Right cardiac atrium (tissue), 5 donors: ENCODE results near the gene LAT. TPM values are rescaled to one million over a fixed set of nuclear protein-coding genes. Genes with fewer than 3 reads are reported as not detected.
"Not testable (repeated sequence)": the region's sequence is repeated elsewhere in the genome, so short reads cannot be mapped to it uniquely, and the experiment has no call there.

Experiments used
- ATAC-seq, 2 donors: fragments of 200-7000 bp; cut with Tn5 transposase; one replicate each; pipeline versions ENCODE4 v1.8.0 to v1.9.1; 2020; ENCODE audit warnings: moderate library complexity in 2 of 2, mild to moderate bottlenecking in 1 of 2
- DNase-seq, 3 donors: peaks; one replicate each; pipeline ENCODE4 v3.0.0-alpha.2; 2020
- H3K27ac ChIP-seq: one replicate; pipeline ENCODE4 v1.5.1; 2013; ENCODE audit warnings: mild to moderate bottlenecking, low read length, control low read depth, moderate library complexity
- H3K27me3 ChIP-seq: one replicate; pipeline ENCODE4 v1.6.1; 2013; ENCODE audit not compliant: control insufficient read depth, insufficient read depth
- H3K4me1 ChIP-seq: one replicate; pipeline ENCODE4 v1.6.1; 2013; ENCODE audit warnings: low read length; ENCODE audit not compliant: control insufficient read depth, insufficient read depth
- H3K4me3 ChIP-seq: one replicate; pipeline ENCODE4 v1.5.1; 2013; ENCODE audit warnings: low read length, control low read depth
- H3K9me3 ChIP-seq: one replicate; pipeline ENCODE4 v1.6.1; 2013; ENCODE audit warnings: low read length; ENCODE audit not compliant: control insufficient read depth
- WGBS: extraction: QIAGEN DNeasy Blood & Tissue Kit; methylation state at CpG from one replicate; pipeline ENCODE4 v1.1.7; 2013; 5-methylcytosine and 5-hydroxymethylcytosine counted together
- intact Hi-C, 4 donors: fragments of 100-400 bp; cut with DNase I; formaldehyde crosslinking; loops; one replicate each; pipeline versions ENCODE4 v1.11.0 to v1.14.0; 2022 to 2023
- long read RNA-seq, 4 donors: library from polyadenylated mRNA; unstranded; transcript quantifications; one replicate each; pipeline ENCODE4 v2.0.0, GENCODE V29; 2020 to 2021
- polyA plus RNA-seq: library from polyadenylated mRNA; stranded (reverse); fragments of 200-250 nt; gene quantifications from one replicate; pipeline ENCODE4 v1.2.3, GENCODE V29; 2013
- total RNA-seq, 4 donors: library from RNA; stranded (reverse); fragmentation: NEBNext Ultra II Directional; extraction: Animal tissue kit (Norgen Biotek cat#: 25700); gene quantifications; one replicate each; pipeline ENCODE4 v1.2.1, GENCODE V29; 2021
- donor health status: healthy with polysubstance abuse.
- donor health status: DM: no; HTN: yes; CAD: no.
- donor health status: DM: no; HTN: no; CAD: no.
- donor health status: DM: no; HTN: yes; CAD: no; lungs with severe emphysema.
- donor health status: DM: yes; HTN: yes; CAD: no.

The LAT gene
- total RNA-seq (1 to 10 TPM; 1.2 to 2.9 (median 2.2) TPM), polyA plus RNA-seq (2.0 TPM)
- long read RNA-seq, donor 1, partial matches to known transcripts: 0 of 3 reads
- long read RNA-seq, donor 1, other reads (novel, unspliced or antisense): 0 of 3 reads
- long read RNA-seq, donor 2, partial matches to known transcripts: 0 of 1 reads
- long read RNA-seq, donor 2, other reads (novel, unspliced or antisense): 1 of 1 reads
- long read RNA-seq, donor 3, partial matches to known transcripts: 1 of 1 reads
- long read RNA-seq, donor 3, other reads (novel, unspliced or antisense): 0 of 1 reads
- long read RNA-seq, donor 4: 0 reads

DNA sequence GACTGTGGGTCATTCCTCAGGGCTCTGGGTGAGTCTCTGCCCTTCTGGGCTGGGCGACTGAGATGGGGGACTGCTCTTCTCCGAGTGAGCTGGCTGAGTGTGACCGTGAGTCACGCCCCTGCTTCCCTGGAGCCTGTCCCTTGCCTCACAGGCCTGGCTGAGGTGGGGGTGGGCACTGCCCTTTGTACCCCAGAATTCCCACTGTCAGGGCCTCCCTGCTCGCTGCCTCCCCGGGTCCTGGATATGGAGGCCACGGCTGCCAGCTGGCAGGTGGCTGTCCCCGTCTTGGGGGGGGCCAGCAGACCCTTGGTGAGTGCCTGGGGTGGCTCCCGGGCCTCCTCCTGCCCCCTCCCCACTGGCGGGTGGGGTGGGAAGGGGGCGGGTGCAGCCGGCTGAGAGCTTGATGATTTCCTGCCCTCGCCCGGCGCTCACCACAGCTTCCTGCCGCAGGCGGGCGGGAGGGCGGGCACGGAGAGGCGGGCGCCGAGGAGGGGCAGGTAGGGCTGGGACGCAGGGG lies at the start of gene LAT:
TSS of gene LAT (plus strand) at position 434 of the 517 bp plus-strand sequence. CDS start 366 bp downstream, outside the sequence.
- Histone ChIP-seq H3K27ac (no peak within 1 kb of the TSS), H3K27me3 (no peaks in the 10 kb centered on the region), H3K9me3 (no peaks in the 10 kb centered on the region), H3K4me1 (no peaks in the 10 kb centered on the region), H3K4me3 (no peak within 1 kb of the TSS)
- intact Hi-C loops: no loop called here
- DNase-seq: peak in 2 of 3 donors; percentile 68 to 74
- ATAC-seq: peak; percentile 3 to 28
- WGBS: 62% methylated on average over 24 of the region's 24 CpGs

GRCh38 chr16:28935346-28935745 lies 49.5 kb upstream of the LAT start:
- no peaks in the 10 kb centered on the region for H3K27me3 ChIP-seq
- no peaks in the 10 kb centered on the region for H3K4me1 ChIP-seq
- H3K27ac ChIP-seq: no peak overlapping the region
- no peaks in the 10 kb centered on the region for H3K9me3 ChIP-seq
- intact Hi-C loops: no loop called here
- WGBS: 92% methylated on average over 4 of the region's 4 CpGs
- H3K4me3 ChIP-seq: no peak overlapping the region
- no peak for ATAC-seq
- no peak for DNase-seq

DNA sequence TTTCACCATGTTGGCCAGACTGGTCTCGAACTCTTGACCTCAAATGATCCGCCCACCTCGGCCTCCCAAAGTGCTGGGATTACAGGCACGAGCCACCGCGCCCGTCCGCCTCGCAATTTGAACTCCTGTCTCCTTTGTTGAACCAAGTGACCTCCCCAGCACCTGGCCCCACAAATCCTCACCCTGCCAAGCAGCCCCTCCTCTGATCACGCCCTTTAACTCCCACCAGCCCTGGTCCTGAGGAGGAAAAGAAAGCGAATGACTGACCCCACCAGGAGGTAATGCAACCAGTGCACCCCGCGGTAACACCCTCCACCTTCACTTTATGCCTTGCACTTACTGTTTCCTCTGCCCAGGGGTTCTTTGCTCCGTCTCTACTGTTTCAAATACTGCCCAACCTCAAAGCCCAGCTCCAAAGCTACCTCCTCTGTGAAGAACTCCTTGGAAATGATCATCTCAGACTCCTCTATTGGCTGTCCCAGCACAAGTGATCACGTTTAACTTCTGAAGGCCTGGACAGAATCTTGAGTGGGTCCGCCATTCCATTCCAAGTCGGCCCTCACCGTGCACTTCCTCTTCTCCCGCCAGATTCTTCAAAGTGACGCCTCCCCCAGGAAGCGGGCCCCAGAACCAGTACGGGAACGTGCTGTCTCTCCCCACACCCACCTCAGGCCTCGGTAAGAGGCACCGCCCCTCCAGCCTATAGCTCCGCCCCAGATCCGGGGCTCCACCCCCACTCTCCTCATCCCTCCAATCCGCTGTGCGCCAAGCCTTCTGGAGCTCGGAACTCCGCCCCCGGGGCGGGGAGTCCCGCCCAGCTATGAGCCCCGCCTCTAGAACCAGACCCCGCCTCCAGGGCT lies 48.7 kb upstream of the LAT start:
- ATAC-seq (peak; percentile 96 to 99), DNase-seq (peak; percentile 88 to 95 (median 93))
- H3K9me3 ChIP-seq: no peaks in the 10 kb centered on the region
- no peaks in the 10 kb centered on the region for H3K27me3 ChIP-seq
- no peak overlapping the region for H3K27ac ChIP-seq
- 30% methylated on average over 36 of the region's 36 CpGs for WGBS
- H3K4me1 ChIP-seq: no peaks in the 10 kb centered on the region
- intact Hi-C loops: no loop called here
- H3K4me3 ChIP-seq: peak overlapping the region; percentile 36

DNA sequence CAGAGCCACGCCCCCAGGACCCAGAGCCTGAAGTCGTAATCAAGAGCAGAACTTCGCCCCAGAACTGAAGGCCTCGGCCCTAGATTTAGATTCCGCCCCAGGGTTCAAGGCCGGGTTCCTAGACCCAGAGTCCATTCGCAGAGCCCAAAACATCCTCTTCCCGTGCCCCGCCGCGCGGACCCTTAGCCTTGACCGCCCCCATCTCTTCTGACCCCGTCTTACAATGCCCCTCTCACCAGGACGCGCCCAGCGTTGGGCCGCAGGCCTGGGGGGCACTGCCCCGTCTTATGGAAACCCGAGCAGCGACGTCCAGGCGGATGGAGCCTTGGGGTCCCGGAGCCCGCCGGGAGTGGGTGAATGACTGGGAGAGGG lies 48.1 kb upstream of the LAT start:
- Histone ChIP-seq H3K4me3 (no peak overlapping the region), H3K4me1 (no peaks in the 10 kb centered on the region), H3K27me3 (no peaks in the 10 kb centered on the region), H3K9me3 (no peaks in the 10 kb centered on the region), H3K27ac (no peak overlapping the region)
- ATAC-seq: peak in 1 of 2 donors; percentile 6
- peak in 1 of 3 donors; percentile 67 for DNase-seq
- 67% methylated on average over 26 of the region's 26 CpGs for WGBS
- intact Hi-C loops: no loop called here

DNA sequence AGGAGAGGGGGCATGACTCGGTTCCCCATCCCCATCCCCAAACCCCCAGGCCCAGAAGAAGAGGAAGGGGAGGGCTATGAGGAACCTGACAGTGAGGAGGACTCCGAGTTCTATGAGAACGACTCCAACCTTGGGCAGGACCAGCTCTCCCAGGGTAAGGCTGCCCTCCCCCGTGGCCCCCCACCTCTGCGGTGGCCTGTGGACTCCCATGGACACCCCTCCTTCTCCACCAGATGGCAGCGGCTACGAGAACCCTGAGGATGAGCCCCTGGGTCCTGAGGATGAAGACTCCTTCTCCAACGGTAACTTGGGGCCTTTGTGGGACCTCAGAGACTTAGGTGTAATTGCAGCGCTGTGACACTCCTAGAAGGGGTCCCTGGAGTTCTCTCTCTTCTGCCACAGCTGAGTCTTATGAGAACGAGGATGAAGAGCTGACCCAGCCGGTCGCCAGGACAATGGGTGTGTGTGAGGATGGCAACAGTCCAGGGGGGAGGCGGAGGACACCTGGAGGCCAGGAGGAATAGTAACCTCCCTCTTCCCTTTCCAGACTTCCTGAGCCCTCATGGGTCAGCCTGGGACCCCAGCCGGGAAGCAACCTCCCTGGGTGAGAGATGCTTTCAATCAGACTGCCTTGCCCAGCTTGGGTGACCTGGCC lies 47.5 kb upstream of the LAT start:
- 80% methylated on average over 14 of the region's 14 CpGs for WGBS
- no peaks in the 10 kb centered on the region for H3K4me1 ChIP-seq
- no peak overlapping the region for H3K27ac ChIP-seq
- H3K27me3 ChIP-seq: no peaks in the 10 kb centered on the region
- no peak for DNase-seq
- no peak overlapping the region for H3K4me3 ChIP-seq
- no peak for ATAC-seq
- intact Hi-C loops: no loop called here
- H3K9me3 ChIP-seq: no peaks in the 10 kb centered on the region

GRCh38 chr16:28938721-28939120 lies 46.1 kb upstream of the LAT start:
- Histone ChIP-seq H3K4me3 (no peak overlapping the region), H3K27me3 (no peaks in the 10 kb centered on the region), H3K27ac (no peak overlapping the region), H3K9me3 (no peaks in the 10 kb centered on the region), H3K4me1 (no peaks in the 10 kb centered on the region)
- 83% methylated on average over 7 of the region's 7 CpGs for WGBS
- intact Hi-C loops: no loop called here
- ATAC-seq: no peak
- DNase-seq: no peak

DNA sequence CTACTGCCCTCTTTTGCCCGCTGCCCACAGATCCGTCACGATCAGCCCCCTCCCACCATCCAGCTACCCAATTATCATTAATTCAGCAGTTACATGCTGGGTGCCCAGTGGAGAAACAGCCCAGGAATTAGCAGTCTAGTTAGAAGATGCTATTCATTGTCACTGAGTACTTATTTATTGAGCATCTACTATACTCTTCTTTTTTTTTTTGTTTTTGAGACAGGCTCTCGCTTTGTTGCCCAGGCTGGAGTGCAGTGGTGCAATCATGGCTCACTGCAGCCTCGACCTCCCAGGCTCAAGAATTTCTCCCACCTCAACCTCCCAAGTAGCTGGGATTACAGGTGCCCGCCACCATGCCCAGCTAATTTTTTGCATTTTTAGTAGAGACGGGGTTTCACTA lies 45.0 kb upstream of the LAT start:
- H3K9me3 ChIP-seq, H3K27ac ChIP-seq, ATAC-seq, H3K4me1 ChIP-seq, H3K4me3 ChIP-seq, H3K27me3 ChIP-seq, DNase-seq: not testable (repeated sequence)
- 90% methylated on average over 7 of the region's 7 CpGs for WGBS
- intact Hi-C loops: loop anchor here in 3 of 4 donors (5.0 to 10.0 kb wide), 2 partner anchors 65 to 118 kb away; partner anchors contain the start of genes ATP2A1 (in 2 of the 3) and ATXN2L (in 1 of the 3)

DNA sequence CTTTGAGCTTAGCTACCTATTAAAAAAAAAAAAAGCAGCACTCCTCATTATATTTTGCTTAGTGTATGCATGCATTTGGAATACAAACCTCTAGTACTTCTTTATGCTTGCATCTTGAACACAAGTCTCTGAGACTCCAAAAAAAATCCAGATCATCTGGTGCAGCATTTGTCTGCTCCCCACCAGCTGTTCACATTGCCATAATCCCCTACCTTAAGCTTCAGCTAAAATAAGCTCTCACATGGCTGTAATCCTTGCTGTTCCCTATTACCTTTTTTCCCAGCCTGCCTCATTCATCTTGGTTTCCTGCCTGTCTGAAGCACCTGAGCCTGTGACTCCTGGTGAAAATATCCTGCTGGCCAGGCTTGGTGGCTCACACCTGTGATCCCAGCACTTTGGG lies 41.6 kb upstream of the LAT start:
- DNase-seq (no peak), ATAC-seq (no peak)
- Histone ChIP-seq H3K27ac (no peak overlapping the region), H3K4me1 (no peaks in the 10 kb centered on the region), H3K27me3 (no peaks in the 10 kb centered on the region), H3K4me3 (no peak overlapping the region), H3K9me3 (no peaks in the 10 kb centered on the region)
- intact Hi-C loops: loop anchor here in 3 of 4 donors (5.0 to 10.0 kb wide), 2 partner anchors 68 to 121 kb away; partner anchors contain the start of genes ATP2A1 (in 2 of the 3) and ATXN2L (in 1 of the 3)

GRCh38 chr16:28946681-28947080 lies 38.2 kb upstream of the LAT start:
- Histone ChIP-seq H3K4me3 (no peak overlapping the region), H3K9me3 (no peaks in the 10 kb centered on the region), H3K4me1 (no peaks in the 10 kb centered on the region), H3K27me3 (no peaks in the 10 kb centered on the region), H3K27ac (no peak overlapping the region)
- ATAC-seq: no peak
- 76% methylated on average over 4 of the region's 4 CpGs for WGBS
- peak in 1 of 3 donors; percentile 2 for DNase-seq
- intact Hi-C loops: loop anchor here in 2 of 4 donors (10.0 kb wide), 1 partner anchor 72 kb away; the partner anchor contains the start of gene ATP2A1 (in 2 of the 2)

- intact Hi-C loops: no loop called here
- WGBS: under 1% methylated on average over 79 of the region's 79 CpGs
- DNase-seq: peak; percentile 99 to 100 (median 100)
These were observed 34.0 kb upstream of the LAT start, which contains the start of gene NFATC2IP for GRCh38 chr16:28950648-28951409. NFATC2IP (plus strand) TSS chr16:28950937; CDS start chr16:28951012, 75 bp downstream.

More at GRCh38 chr16:28950648-28951409, 34.0 kb upstream of the LAT start, which contains the start of gene NFATC2IP:
- Histone ChIP-seq H3K4me1 (no peaks in the 10 kb centered on the region), H3K9me3 (no peaks in the 10 kb centered on the region), H3K27ac (peak within 1 kb of the TSS; percentile 49), H3K27me3 (no peaks in the 10 kb centered on the region), H3K4me3 (peak within 1 kb of the TSS; percentile 86)
- peak; percentile 98 to 99 for ATAC-seq
